Endothelial cell of umbilical vein (primary cell): ENCODE results near the gene EVX2.

ENCODE experiments used
- EZH2 ChIP-seq: IDR thresholded peaks from 2 replicates; pipeline ENCODE4 v1.6.1; 2012; ENCODE audit warnings: borderline replicate concordance, low read depth, mild to moderate bottlenecking, moderate library complexity, low read length, inconsistent platforms; ENCODE audit not compliant: severe bottlenecking
- FOS ChIP-seq: IDR thresholded peaks from 2 replicates; pipeline ENCODE4 v1.6.1; 2011; ENCODE audit warnings: mild to moderate bottlenecking, low read length, moderate library complexity, borderline replicate concordance; ENCODE audit not compliant: insufficient read depth
- JUN ChIP-seq: IDR thresholded peaks from 2 replicates; pipeline ENCODE4 v1.6.1; 2011; ENCODE audit warnings: borderline replicate concordance, low read depth; ENCODE audit not compliant: insufficient read length, insufficient read depth
- MYC ChIP-seq: IDR thresholded peaks from one replicate; pipeline ENCODE4 v1.6.1; 2011; ENCODE audit warnings: mild to moderate bottlenecking, low read depth, low read length
- POLR2A ChIP-seq: IDR thresholded peaks from 2 replicates; pipeline ENCODE4 v1.6.1; 2012; ENCODE audit warnings: low read depth, mild to moderate bottlenecking, control low read depth, low read length
- POLR2AphosphoS5 ChIP-seq: IDR thresholded peaks from 2 replicates; pipeline ENCODE4 v1.6.1; 2012; ENCODE audit warnings: low read depth, mild to moderate bottlenecking, control low read depth, low read length, moderate library complexity; ENCODE audit not compliant: insufficient read depth
- TF ChIP-seq, protein P1 (sequence below), 2 donors: IDR thresholded peaks; 1 replicate in 1 of 2; 2 replicates in 1 of 2; pipeline ENCODE4 v1.5.1; 2011; ENCODE audit warnings: low read length in 2 of 2, mild to moderate bottlenecking in 2 of 2, moderate library complexity in 2 of 2, control low read depth in 1 of 2, inconsistent platforms in 1 of 2, low read depth in 1 of 2; ENCODE audit not compliant: insufficient read depth in 1 of 2; ENCODE audit errors: extremely low read depth in 1 of 2
- TF ChIP-seq, protein P2 (sequence below): IDR thresholded peaks from 2 replicates; pipeline ENCODE4 v1.6.1; 2011; ENCODE audit not compliant: insufficient read depth, insufficient read length

DNA sequence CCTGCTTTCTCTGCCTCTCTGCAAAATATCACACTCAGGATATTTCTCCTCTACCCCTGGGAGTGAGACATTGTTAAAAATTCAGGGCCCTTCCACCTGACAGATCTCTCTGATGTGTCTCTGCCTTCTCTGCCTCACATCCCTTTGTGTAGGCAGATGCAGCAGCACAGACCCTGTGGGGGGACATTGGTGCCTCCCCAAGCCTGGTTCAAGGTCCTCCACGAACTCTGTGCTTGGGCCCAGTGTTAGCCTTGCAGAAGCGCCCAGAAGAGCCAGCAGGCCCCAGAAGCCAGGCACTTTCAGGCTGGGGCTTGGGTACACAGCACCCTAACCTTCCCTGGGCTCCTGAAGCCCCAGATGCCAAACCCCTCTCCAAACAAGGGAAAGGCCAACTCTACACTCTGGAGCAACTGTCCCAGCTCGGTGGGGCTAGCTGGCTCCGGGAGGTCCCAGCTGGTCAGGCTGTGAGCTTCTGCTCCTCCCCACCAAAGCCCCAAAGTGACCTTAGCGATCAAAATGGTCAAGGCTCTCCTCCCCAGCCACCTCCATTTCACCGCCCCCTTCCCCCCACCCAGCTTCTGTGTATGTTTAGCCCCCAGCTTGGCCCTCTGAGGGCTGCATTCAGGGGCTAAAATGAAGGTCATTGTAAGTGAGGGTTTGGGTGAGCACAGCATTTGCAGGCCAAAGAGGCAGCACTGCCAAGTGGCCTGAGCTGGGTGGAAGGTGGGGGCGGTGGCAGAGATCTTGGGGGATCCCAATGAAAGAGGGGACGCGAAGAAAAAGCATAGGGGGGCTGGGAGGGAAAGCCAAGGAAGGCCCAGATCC is 41.4 kb upstream of the EVX2 start:
- TF ChIP-seq POLR2AphosphoS5 (no peak), POLR2A (no peak), EZH2 (no peak), MYC (no peak), FOS (no peak), JUN (no peak)
- TF ChIP-seq, protein P1, sequence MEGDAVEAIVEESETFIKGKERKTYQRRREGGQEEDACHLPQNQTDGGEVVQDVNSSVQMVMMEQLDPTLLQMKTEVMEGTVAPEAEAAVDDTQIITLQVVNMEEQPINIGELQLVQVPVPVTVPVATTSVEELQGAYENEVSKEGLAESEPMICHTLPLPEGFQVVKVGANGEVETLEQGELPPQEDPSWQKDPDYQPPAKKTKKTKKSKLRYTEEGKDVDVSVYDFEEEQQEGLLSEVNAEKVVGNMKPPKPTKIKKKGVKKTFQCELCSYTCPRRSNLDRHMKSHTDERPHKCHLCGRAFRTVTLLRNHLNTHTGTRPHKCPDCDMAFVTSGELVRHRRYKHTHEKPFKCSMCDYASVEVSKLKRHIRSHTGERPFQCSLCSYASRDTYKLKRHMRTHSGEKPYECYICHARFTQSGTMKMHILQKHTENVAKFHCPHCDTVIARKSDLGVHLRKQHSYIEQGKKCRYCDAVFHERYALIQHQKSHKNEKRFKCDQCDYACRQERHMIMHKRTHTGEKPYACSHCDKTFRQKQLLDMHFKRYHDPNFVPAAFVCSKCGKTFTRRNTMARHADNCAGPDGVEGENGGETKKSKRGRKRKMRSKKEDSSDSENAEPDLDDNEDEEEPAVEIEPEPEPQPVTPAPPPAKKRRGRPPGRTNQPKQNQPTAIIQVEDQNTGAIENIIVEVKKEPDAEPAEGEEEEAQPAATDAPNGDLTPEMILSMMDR (IDR thresholded peaks at IDR 0.05; ENCODE audit: extremely low read depth in 1 of 2, insufficient read depth in 1 of 2, low read depth in 1 of 2, low read length in 2 of 2), result no peak
- TF ChIP-seq, protein P2, sequence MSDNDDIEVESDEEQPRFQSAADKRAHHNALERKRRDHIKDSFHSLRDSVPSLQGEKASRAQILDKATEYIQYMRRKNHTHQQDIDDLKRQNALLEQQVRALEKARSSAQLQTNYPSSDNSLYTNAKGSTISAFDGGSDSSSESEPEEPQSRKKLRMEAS, result no peak
